HEK293T (cell line): ENCODE measurements around the gene ESYT2.

Source experiments
- CTCF ChIA-PET: fragments of 350-600 bp; formaldehyde crosslinking; extraction: SDS; loops from one replicate; lab custom pipeline; 2021; ENCODE audit warnings: antibody characterized with exemption, inconsistent platforms; lab: Yijun Ruan, JAX
- POLR2A ChIA-PET: fragments of 350-600 bp; formaldehyde crosslinking; extraction: SDS; loops from one replicate; lab custom pipeline; 2020; ENCODE audit warnings: antibody characterized with exemption, inconsistent platforms; lab: Yijun Ruan, JAX
- DNase-seq: peaks from one replicate; pipeline ENCODE4 v3.0.0; 2012; ENCODE audit warnings: mixed read lengths; ENCODE audit errors: extremely low spot score
- ARNT ChIP-seq: fragments of 450-650 bp; IDR thresholded peaks from 2 replicates; pipeline ENCODE4 v1.6.1; 2017; ENCODE audit warnings: mild to moderate bottlenecking
- BHLHE40 ChIP-seq: fragments of 450-650 bp; IDR thresholded peaks from 2 replicates; pipeline ENCODE4 v1.6.1; 2016; ENCODE audit warnings: mild to moderate bottlenecking, moderate library complexity, borderline replicate concordance
- CTBP1 ChIP-seq: fragments of 450-650 bp; IDR thresholded peaks from 2 replicates; pipeline ENCODE4 v1.6.1; 2016; ENCODE audit warnings: borderline replicate concordance
- ELF4 ChIP-seq: fragments of 450-650 bp; IDR thresholded peaks from 2 replicates; pipeline ENCODE4 v1.6.1; 2017; ENCODE audit warnings: antibody characterized with exemption
- FOXA1 ChIP-seq: fragments of 450-650 bp; IDR thresholded peaks from 2 replicates; pipeline ENCODE4 v1.6.1; 2016; ENCODE audit warnings: mild to moderate bottlenecking
- FOXK2 ChIP-seq: fragments of 450-650 bp; IDR thresholded peaks from 2 replicates; pipeline ENCODE4 v1.6.1; 2016; ENCODE audit warnings: mild to moderate bottlenecking
- FOXM1 ChIP-seq: fragments of 450-650 bp; IDR thresholded peaks from 2 replicates; pipeline ENCODE4 v1.6.1; 2017; ENCODE audit warnings: mild to moderate bottlenecking, borderline replicate concordance
- HDGF ChIP-seq: fragments of 450-650 bp; IDR thresholded peaks from 2 replicates; pipeline ENCODE4 v1.6.1; 2017; ENCODE audit warnings: antibody characterized with exemption, borderline replicate concordance
- L3MBTL2 ChIP-seq: fragments of 450-650 bp; conservative IDR thresholded peaks from 2 replicates; pipeline ENCODE4 v1.6.1; 2016; ENCODE audit warnings: mild to moderate bottlenecking
- LEF1 ChIP-seq: fragments of 450-650 bp; IDR thresholded peaks from 2 replicates; pipeline ENCODE4 v1.6.1; 2017; ENCODE audit warnings: mild to moderate bottlenecking, borderline replicate concordance
- NFRKB ChIP-seq: fragments of 450-650 bp; IDR thresholded peaks from 2 replicates; pipeline ENCODE4 v1.6.1; 2016; ENCODE audit warnings: mild to moderate bottlenecking, moderate library complexity
- SP1 ChIP-seq: fragments of 450-650 bp; IDR thresholded peaks from 2 replicates; pipeline ENCODE4 v1.6.1; 2017
- SUZ12 ChIP-seq: fragments of 450-650 bp; IDR thresholded peaks from 2 replicates; pipeline ENCODE4 v1.6.1; 2016; ENCODE audit warnings: mild to moderate bottlenecking
- TARDBP ChIP-seq: fragments of 450-650 bp; IDR thresholded peaks from 2 replicates; pipeline ENCODE4 v1.6.1; 2016
- ZNF384 ChIP-seq: fragments of 450-650 bp; IDR thresholded peaks from 2 replicates; pipeline ENCODE4 v1.6.1; 2016
- TF ChIP-seq, protein P1 (sequence below): fragments of 450-650 bp; IDR thresholded peaks from 2 replicates; pipeline ENCODE4 v1.6.1; 2016

The ESYT2 gene

DNA sequence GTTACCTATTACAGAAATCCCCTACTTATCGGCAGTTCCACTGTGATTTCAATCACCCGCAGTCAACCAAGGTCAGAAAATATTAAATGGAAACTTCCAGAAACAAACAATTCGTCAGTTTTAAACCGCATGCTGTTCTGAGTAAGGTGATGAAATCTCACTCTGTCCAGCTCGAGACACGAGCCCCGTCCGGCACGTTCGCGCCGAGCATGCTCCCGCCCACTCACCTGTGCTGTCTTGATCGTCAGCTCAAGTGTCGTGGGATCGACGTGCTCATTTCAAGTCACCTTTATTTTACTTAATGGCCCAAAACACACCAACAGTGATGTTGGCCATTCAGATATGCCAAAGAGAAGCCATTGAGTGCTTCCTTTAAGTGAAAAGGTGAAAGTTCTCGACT is 21.2 kb downstream of the ESYT2 start:
- DNase-seq = no peak
- TF ChIP-seq LEF1 (no peak), FOXK2 (no peak), SP1 (no peak), HDGF (no peak), SUZ12 (no peak), FOXA1 (no peak), L3MBTL2 (no peak), TARDBP (no peak)
- ChIA-PET POLR2A (no interaction called here), CTCF (no interaction called here)

DNA sequence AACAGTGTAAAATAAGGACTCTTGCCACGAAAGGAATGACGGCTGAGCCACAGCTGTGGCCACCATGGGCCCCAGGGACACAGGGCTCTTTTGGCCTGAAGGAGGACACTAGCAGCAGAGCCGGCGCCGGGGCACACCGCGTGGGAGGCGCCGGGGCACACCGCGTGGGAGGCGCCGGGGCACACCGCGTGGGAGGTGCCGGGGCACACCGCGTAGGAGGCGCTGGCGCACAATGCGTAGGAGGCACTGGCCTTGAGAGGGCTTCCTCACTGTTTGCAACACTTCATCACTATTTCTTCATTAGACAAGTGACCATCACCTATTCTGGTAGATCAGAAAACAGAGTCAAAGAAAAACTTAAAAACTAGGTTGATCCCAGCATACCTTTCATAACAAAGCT is 23.4 kb downstream of the ESYT2 start:
- TF ChIP-seq ELF4 = no peak
- TF ChIP-seq FOXA1 = no peak
- TF ChIP-seq BHLHE40 = no peak
- no peak for TF ChIP-seq CTBP1
- TF ChIP-seq NFRKB = no peak
- TF ChIP-seq L3MBTL2 = no peak
- no peak for TF ChIP-seq TARDBP
- TF ChIP-seq HDGF = no peak
- TF ChIP-seq SUZ12 = no peak
- TF ChIP-seq, protein P1, sequence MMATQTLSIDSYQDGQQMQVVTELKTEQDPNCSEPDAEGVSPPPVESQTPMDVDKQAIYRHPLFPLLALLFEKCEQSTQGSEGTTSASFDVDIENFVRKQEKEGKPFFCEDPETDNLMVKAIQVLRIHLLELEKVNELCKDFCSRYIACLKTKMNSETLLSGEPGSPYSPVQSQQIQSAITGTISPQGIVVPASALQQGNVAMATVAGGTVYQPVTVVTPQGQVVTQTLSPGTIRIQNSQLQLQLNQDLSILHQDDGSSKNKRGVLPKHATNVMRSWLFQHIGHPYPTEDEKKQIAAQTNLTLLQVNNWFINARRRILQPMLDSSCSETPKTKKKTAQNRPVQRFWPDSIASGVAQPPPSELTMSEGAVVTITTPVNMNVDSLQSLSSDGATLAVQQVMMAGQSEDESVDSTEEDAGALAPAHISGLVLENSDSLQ = no peak
- TF ChIP-seq FOXM1 = no peak
- no peak for TF ChIP-seq ARNT
- no peak for TF ChIP-seq ZNF384
- TF ChIP-seq SP1 = no peak
- TF ChIP-seq LEF1 = no peak
- TF ChIP-seq FOXK2 = no peak
- ChIA-PET CTCF (no interaction called here), POLR2A (no interaction called here)
- DNase-seq = no peak

DNA sequence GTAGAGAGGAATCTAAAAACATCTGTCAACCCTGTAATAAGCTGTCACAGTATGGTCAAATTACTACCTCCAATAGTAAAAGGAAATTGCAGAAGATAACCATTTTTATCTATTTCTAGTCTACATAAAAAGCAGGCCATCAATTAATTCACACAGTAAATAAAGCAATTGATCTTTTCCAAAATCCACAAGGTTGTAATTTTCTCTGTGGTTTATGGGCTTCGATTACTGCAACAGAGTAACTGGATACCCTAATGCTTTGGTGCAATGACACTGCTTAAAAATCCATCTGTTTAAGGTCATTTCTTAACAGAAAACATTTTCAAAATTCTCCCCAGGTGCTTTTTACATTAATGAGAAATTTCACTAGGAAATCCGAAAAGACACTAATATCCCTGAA is 23.9 kb downstream of the ESYT2 start:
- DNase-seq = no peak
- ChIA-PET POLR2A (no interaction called here), CTCF (no interaction called here)
- TF ChIP-seq HDGF = no peak
- no peak for TF ChIP-seq FOXA1
- TF ChIP-seq L3MBTL2 = no peak
- no peak for TF ChIP-seq BHLHE40
- TF ChIP-seq FOXM1 = no peak
- no peak for TF ChIP-seq ELF4
- TF ChIP-seq TARDBP = no peak
- no peak for TF ChIP-seq NFRKB

DNA sequence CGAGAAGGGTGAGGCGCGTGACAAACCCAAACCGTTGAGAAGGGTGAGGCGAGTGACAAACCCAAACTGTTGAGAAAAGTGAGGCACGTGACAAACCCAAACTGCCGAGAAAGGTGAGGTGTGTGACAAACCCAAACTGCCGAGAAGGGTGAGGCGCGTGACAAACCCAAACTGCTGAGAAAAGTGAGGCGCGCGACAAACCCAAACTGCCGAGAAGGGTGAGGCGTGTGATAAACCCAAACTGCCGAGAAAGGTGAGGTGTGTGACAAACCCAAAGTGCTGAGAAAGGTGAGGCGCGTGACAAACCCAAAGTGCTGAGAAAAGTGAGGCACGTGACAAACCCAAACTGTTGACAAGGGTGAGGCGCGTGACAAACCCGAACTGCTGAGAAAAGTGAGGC is 25.0 kb downstream of the ESYT2 start:
- DNase-seq = no peak
- POLR2A ChIA-PET = no interaction called here
- no peak for TF ChIP-seq LEF1
- no peak for TF ChIP-seq HDGF
- CTCF ChIA-PET = no interaction called here

DNA sequence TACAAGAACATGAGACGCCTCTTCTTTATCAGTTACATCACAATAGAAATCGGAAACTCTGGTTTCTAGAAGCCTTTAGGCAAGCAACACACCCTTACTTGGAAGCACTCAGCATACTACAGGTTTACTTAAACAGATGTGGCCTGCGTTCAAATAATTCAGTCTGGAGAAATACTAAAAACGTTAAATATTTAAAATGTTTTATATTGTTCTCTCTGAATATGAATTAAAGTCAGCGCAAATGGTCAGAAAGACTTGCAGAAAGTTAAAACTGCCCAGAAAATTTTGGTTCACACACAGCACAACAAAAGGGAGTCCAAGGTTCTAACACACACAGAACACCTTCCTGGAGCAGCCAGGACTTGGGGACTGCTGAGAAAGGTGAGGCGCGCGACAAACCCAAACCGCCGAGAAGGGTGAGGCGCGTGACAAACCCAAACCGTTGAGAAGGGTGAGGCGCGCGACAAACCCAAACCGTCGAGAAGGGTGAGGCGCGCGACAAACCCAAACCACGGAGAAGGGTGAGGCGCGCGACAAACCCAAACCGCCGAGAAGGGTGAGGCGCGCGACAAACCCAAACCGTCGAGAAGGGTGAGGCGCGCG is 25.8 kb downstream of the ESYT2 start:
- no peak for DNase-seq
- CTCF ChIA-PET = no interaction called here
- POLR2A ChIA-PET = no interaction called here
- TF ChIP-seq FOXM1 = no peak
- TF ChIP-seq ELF4 = no peak
- TF ChIP-seq FOXA1 = no peak
- no peak for TF ChIP-seq FOXK2
- TF ChIP-seq SUZ12 = no peak
- no peak for TF ChIP-seq CTBP1
- no peak for TF ChIP-seq NFRKB
- TF ChIP-seq HDGF = no peak
- TF ChIP-seq TARDBP = no peak
- TF ChIP-seq, protein P1 = no peak
- no peak for TF ChIP-seq ARNT
- no peak for TF ChIP-seq SP1
- TF ChIP-seq L3MBTL2 = no peak

DNA sequence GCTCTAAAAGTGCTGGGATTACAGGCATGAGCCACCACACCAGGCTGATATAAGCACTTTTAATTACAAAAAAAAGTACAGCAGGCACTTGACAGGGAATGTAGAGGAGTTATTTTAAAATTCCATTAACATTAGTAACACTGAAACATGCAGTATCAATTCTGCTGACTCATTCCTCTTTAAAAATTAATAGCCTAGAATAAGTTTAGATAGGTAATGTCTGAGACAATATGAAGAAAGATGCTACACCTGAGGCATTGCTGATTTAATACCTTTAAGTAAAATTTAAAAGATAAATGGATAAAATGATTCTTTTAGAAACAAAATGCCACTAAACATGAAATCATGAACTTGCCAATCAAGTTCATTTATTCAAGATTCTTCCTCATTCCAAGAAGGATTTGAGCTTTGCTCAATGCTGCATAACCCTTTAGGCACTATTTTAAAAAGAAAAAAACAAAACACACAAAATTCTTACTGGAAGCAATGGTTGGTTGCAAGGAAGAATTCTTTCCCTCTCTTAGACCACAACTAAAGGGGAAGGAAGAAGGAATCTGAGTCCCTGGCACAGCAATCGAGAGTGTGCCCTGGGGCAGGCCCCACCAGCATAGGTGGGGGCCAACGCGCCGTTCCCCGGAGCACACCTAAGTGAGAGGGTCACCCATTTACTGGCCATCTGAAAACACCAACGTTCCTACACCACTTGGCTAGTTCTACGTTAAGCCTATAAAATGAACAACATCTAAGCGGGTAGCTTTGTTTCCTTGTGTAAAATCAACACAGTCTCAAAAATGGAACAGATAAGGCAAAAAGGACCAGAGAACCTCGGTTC is 26.6 kb downstream of the ESYT2 start:
- TF ChIP-seq LEF1 (no peak), ARNT (no peak), FOXM1 (no peak), FOXA1 (no peak), ELF4 (no peak), L3MBTL2 (no peak), TARDBP (no peak), ZNF384 (no peak), SUZ12 (no peak), CTBP1 (no peak), NFRKB (no peak), FOXK2 (no peak), HDGF (no peak), BHLHE40 (no peak), SP1 (no peak)
- TF ChIP-seq, protein P1 = no peak
- ChIA-PET POLR2A (no interaction called here), CTCF (no interaction called here)
- no peak for DNase-seq
